Raji (cell line): ENCODE data around the gene POPDC2.

Experiments used
- POLR2A ChIP-seq: IDR thresholded peaks from 2 replicates; pipeline ENCODE4 v1.6.1; 2011; ENCODE audit warnings: low read depth, low read length, control low read depth; ENCODE audit not compliant: insufficient read depth

POPDC2 gene

GRCh38 chr3:119636249-119636648 is 24.1 kb downstream of the POPDC2 start:
- no peak for TF ChIP-seq POLR2A

GRCh38 chr3:119635719-119636118 is 24.7 kb downstream of the POPDC2 start:
- no peak for TF ChIP-seq POLR2A

- TF ChIP-seq POLR2A: no peak
These were observed 27.6 kb downstream of the POPDC2 start for GRCh38 chr3:119632829-119633228.

- TF ChIP-seq POLR2A: no peak
These were observed 28.2 kb downstream of the POPDC2 start for GRCh38 chr3:119632216-119632615.

- TF ChIP-seq POLR2A: no peak
These were observed 28.9 kb downstream of the POPDC2 start for GRCh38 chr3:119631516-119631915.

GRCh38 chr3:119630880-119631329 is 29.5 kb downstream of the POPDC2 start:
- TF ChIP-seq POLR2A: no peak

- TF ChIP-seq POLR2A: no peak
These were observed 30.1 kb downstream of the POPDC2 start for GRCh38 chr3:119630128-119630879.

GRCh38 chr3:119628816-119629445 is 31.5 kb downstream of the POPDC2 start:
- TF ChIP-seq POLR2A: no peak

GRCh38 chr3:119628390-119628789 is 32.0 kb downstream of the POPDC2 start:
- no peak for TF ChIP-seq POLR2A

- TF ChIP-seq POLR2A: no peak
These were observed 32.9 kb downstream of the POPDC2 start for GRCh38 chr3:119627461-119627860.

- no peak for TF ChIP-seq POLR2A
These were observed 34.2 kb downstream of the POPDC2 start for GRCh38 chr3:119626196-119626595.

GRCh38 chr3:119625451-119626153 is 34.8 kb downstream of the POPDC2 start:
- TF ChIP-seq POLR2A: no peak

- no peak for TF ChIP-seq POLR2A
These were observed 36.2 kb downstream of the POPDC2 start for GRCh38 chr3:119624002-119624720.

GRCh38 chr3:119620899-119621298 is 39.5 kb downstream of the POPDC2 start:
- TF ChIP-seq POLR2A: no peak

GRCh38 chr3:119619094-119619493 is 41.3 kb downstream of the POPDC2 start:
- TF ChIP-seq POLR2A: no peak
